AG09309 (cell line): ENCODE results near the gene HOXC10.

Source experiments
- DNase-seq: peaks from one replicate; pipeline ENCODE4 v3.0.0-alpha.2; 2010; ENCODE audit warnings: low read depth
- H3K4me3 ChIP-seq: 2 replicates; pipeline ENCODE4 v1.5.1; 2011; ENCODE audit warnings: mild to moderate bottlenecking, low read depth, low read length, moderate library complexity; ENCODE audit not compliant: control insufficient read depth
- TF ChIP-seq, protein P1 (sequence below): IDR thresholded peaks from 2 replicates; pipeline ENCODE4 v1.5.1; 2011; ENCODE audit warnings: mild to moderate bottlenecking, low read depth, low read length, inconsistent platforms; ENCODE audit not compliant: insufficient read depth, control insufficient read depth; ENCODE audit errors: missing control alignments

The HOXC10 gene

DNA sequence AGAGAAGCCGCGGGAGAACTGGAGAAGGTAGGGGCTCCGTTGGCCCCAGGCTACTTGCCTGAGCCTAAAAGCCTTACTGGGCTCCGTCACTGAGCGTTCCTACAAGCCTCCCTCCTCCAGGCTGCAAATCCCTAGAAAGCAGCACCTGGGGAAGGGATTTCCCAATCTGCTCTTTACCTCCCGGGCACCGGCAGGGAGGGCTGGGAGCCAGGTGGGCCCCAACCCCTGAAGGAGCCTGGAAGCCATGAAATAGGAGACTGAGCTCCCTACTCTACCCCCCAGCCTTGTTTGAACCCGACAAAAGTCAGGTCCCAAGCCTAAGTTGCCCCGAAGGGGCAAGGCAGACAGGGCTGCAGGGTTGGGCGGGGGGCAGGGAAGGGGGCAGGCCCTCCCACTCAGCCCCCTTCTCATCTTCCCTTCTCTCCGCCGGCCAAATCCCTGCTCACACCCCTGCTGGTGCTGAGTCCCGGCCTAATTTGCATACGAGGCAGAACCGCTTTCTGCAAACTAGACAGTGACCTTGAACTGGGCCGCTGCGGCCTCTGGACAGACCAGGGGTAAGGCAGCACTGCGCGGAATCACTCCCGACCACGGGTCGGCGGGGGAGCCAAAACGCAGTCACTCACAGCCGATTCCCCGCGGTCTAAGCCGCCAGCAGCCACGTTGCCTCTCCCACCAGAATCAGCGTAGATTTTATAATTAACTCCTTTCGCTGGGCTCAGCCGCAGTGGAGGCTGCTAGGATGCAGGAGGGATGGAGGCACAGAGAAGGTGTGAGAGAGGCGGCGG, 34.0 kb upstream of the HOXC10 start:
- DNase-seq = no peak
- TF ChIP-seq, protein P1, sequence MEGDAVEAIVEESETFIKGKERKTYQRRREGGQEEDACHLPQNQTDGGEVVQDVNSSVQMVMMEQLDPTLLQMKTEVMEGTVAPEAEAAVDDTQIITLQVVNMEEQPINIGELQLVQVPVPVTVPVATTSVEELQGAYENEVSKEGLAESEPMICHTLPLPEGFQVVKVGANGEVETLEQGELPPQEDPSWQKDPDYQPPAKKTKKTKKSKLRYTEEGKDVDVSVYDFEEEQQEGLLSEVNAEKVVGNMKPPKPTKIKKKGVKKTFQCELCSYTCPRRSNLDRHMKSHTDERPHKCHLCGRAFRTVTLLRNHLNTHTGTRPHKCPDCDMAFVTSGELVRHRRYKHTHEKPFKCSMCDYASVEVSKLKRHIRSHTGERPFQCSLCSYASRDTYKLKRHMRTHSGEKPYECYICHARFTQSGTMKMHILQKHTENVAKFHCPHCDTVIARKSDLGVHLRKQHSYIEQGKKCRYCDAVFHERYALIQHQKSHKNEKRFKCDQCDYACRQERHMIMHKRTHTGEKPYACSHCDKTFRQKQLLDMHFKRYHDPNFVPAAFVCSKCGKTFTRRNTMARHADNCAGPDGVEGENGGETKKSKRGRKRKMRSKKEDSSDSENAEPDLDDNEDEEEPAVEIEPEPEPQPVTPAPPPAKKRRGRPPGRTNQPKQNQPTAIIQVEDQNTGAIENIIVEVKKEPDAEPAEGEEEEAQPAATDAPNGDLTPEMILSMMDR = no peak
- H3K4me3 ChIP-seq = no peak overlapping the region

DNA sequence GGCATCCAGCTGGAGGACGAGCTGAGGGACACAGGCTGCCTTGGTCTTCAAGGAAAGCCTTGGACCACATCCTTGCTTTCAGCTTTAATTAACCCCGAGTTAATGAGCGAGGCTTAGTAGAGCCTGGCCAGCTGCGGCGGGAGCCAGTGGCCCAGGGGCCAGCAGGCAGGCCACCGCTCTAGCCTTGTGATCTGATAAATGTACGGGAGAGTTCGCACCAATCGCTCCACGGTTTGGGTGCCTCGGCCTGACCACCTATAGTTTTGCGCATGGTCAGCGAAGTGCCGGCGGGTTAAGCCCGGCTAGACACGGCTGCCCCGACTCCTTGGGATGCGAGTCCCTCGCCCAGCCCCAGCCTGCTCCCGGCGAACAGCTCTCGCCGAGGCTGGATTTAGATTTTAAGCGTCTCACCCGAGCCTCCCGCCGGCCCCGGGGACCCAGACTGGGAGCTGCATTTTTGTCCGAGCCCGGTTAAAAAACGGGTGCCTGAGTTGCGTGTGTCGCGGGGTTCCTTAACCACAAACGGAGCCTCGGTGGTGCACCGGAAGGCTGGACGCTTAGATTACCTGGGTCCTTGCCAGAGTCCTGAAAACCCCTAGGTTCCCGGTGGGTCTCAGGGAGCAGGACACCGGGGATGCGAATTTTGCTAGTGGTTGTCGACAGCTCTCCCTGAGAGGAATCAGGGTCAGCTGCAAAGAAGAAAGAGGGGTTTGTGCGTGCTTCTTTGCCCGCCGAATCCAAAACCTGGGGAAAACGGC, 33.2 kb upstream of the HOXC10 start:
- TF ChIP-seq, protein P1 = no peak
- no peak for DNase-seq
- no peak overlapping the region for H3K4me3 ChIP-seq

DNA sequence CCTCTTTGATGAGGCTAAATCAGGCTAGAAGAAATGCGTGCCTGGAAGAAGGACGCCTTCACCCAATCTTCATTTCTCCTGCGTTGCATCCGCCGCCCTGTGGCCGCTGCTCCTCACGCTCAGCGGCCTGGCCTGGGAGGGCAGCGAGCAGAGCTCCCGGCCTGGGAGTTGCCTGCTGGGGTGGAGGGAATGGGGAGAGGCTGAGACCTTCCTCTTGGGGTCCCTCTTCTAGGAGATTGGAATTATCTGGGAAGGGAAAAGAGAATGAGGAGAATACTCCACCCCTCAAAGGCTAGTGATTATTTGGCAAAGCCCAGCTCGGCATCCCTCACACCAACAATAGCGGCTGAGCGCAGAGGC, 32.6 kb upstream of the HOXC10 start:
- TF ChIP-seq, protein P1 = no peak
- H3K4me3 ChIP-seq = no peak overlapping the region
- DNase-seq = no peak

DNA sequence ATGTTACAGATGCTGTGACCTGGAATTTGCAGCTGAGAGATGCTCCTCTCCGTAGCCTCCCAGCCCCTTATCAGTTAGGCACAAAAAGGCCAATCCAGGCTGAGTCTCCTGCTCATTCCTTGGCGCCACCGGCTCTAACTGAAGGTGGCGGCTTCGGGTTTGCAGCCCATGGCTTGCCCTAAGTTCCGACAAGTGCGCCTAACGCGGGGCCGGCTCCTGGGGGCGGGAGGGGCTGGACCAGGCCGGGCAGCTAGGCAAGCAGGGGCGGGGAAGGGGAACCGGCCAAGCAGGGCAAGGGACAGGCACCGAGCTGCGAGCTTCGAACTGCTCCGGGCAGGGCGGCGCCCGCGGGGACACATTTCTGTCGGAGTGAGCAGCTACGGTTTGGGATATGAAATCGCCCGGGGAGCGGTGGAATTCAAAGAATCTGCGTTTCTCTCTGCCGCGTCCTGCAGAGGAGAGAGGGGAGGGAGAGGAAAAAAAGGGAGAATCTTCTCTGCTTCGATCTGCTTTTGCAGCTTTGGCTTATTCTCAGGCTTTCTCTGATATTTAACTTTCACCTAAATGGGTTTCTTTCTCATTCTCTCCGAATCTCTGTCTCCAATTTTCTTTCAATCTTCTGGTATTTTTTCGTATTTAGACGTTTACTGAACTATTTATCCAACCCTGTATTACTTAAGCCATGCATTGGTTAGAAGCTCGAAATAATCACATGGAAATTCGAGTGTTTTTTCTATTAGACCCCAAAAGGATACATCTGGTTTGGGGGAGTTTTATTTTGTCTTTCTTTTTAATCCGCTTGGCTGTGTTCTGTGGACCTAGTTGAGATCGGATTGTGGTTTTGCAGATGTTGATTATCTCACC, 31.8 kb upstream of the HOXC10 start:
- TF ChIP-seq, protein P1 = no peak
- DNase-seq = no peak
- H3K4me3 ChIP-seq = no peak overlapping the region

DNA sequence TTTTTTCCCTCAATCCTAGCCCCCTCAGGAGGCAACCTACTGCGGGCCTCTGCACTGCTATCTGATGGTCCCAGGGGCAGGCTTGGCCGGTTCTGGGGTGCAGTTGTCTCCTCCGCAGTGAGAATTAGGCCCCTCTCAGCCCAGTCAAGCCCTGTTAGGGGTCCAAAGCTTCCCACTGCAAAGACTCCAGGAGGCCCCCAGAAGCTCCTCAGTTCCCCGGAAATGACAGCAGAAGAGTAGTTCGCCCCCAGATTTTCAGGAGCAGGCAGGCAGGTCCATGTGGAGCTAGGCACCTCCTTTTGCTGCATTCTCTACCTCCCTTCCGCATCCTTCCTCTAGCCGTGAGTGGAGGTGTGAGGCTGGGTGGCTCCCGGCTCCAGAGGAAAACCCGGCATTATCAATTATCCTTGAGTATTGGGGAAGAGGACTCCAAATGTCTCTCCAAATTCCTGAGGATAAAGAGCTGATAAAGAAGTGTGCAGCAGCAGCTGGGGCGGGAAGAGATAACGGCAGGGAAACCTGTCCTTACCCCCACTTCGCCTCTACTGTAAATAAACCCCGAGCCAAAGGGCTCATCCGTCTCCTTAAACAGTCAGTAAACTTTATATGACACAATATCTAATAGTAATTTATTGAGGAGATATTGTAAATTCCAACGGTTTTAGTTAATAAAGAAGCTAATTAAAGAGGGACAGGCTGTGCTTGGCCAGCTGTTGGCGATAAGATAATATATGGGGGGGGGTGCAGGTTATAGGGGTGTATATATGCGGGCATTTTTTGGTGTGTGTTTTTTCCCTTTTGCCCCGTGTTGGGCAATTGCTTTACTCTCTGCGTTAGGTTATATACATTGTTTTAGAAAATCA, 30.9 kb upstream of the HOXC10 start:
- no peak for DNase-seq
- TF ChIP-seq, protein P1 = no peak
- no peak overlapping the region for H3K4me3 ChIP-seq

DNA sequence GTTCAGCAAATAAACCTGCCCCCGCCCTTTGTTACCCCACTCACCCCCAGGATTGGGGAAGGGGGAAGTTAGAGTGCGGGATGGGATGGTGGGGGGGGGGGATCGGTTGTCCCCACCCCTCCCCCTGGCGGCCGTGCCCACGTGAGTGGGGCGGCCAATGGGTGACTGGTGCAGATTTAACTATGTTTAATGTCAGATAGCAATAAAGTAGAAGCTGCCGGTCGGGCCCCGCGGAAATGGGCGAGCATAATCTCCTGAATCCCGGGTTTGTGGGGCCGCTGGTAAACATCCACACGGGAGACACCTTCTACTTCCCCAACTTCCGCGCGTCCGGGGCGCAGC, 30.3 kb upstream of the HOXC10 start, which contains the start of gene HOXC12:
Gene HOXC12 (plus strand): TSS at position 210 of the 342 bp plus-strand sequence. CDS start 27 bp downstream, at position 237.
- no peak for DNase-seq
- H3K4me3 ChIP-seq = no peak within 1 kb of the TSS
- TF ChIP-seq, protein P1 = no peak
